Mammary epithelial cell (primary cell): Measurements from ENCODE around the gene MN1.

Experiments used
- CTCF ChIP-seq, 2 donors: IDR thresholded peaks in 1 of 2; conservative IDR thresholded peaks in 1 of 2; 2 replicates each; pipeline ENCODE4 v1.5.1; 2011 to 2012; ENCODE audit warnings: inconsistent platforms in 2 of 2, low read length in 2 of 2, mild to moderate bottlenecking in 2 of 2, control low read depth in 1 of 2, low read depth in 1 of 2; ENCODE audit not compliant: insufficient read depth in 1 of 2; ENCODE audit errors: extremely low read depth in 1 of 2
- EZH2 ChIP-seq: IDR thresholded peaks from 2 replicates; pipeline ENCODE4 v1.6.1; 2012; ENCODE audit warnings: low read length, inconsistent platforms, borderline replicate concordance

- TF ChIP-seq CTCF (conservative IDR thresholded peaks at IDR 0.05 in 1 of 2, IDR thresholded peaks at IDR 0.05 in 1 of 2; ENCODE audit: extremely low read depth in 1 of 2, insufficient read depth in 1 of 2, low read depth in 1 of 2, low read length in 2 of 2) (no peak), EZH2 (no peak)
Observed at GRCh38 chr22:27745154-27745553, 56.4 kb downstream of the MN1 start.
